HG03575 (cell line): ENCODE measurements around the gene CHI3L1.

Source experiments
- ATAC-seq: cut with Tn5 transposase; IDR thresholded peaks from one replicate; pipeline ENCODE4 v1.9.1; 2021; ENCODE audit not compliant: unreplicated experiment, insufficient number of reproducible peaks, low FRiP score; ENCODE audit errors: extremely low read depth

CHI3L1 gene

GRCh38 chr1:203208181-203208580, 21.7 kb upstream of the CHI3L1 start:
- no peak for ATAC-seq

- no peak for ATAC-seq
Observed at GRCh38 chr1:203207751-203208150, 21.2 kb upstream of the CHI3L1 start.

GRCh38 chr1:203206129-203206687, 19.7 kb upstream of the CHI3L1 start:
- no peak for ATAC-seq

GRCh38 chr1:203204756-203205155, 18.3 kb upstream of the CHI3L1 start:
- ATAC-seq = no peak

- ATAC-seq = no peak
Observed at GRCh38 chr1:203202431-203203245, 16.1 kb upstream of the CHI3L1 start.

GRCh38 chr1:203201516-203202205, 15.2 kb upstream of the CHI3L1 start:
- no peak for ATAC-seq

- no peak for ATAC-seq
Observed at GRCh38 chr1:203200916-203201315, 14.4 kb upstream of the CHI3L1 start.

- no peak for ATAC-seq
Observed at GRCh38 chr1:203199816-203200571, 13.5 kb upstream of the CHI3L1 start.

- ATAC-seq = no peak
Observed at GRCh38 chr1:203199481-203199815, 12.9 kb upstream of the CHI3L1 start.

- no peak for ATAC-seq
Observed at GRCh38 chr1:203199002-203199401, 12.5 kb upstream of the CHI3L1 start.

GRCh38 chr1:203197625-203198024, 11.1 kb upstream of the CHI3L1 start:
- ATAC-seq = no peak

GRCh38 chr1:203196371-203196770, 9.9 kb upstream of the CHI3L1 start:
- no peak for ATAC-seq

- no peak for ATAC-seq
Observed at GRCh38 chr1:203190949-203191348, 4.4 kb upstream of the CHI3L1 start.

GRCh38 chr1:203189951-203190352, 3.4 kb upstream of the CHI3L1 start:
- ATAC-seq = no peak

- no peak for ATAC-seq
Observed at GRCh38 chr1:203188686-203189232, 2.3 kb upstream of the CHI3L1 start.

- ATAC-seq = no peak
Observed at GRCh38 chr1:203187689-203188264, 1.3 kb upstream of the CHI3L1 start.

- no peak for ATAC-seq
Observed at GRCh38 chr1:203187304-203187685, 791 bp upstream of the CHI3L1 start.

- ATAC-seq = no peak
Observed at GRCh38 chr1:203186091-203186445, 436 bp downstream of the CHI3L1 start.

GRCh38 chr1:203185585-203185984, 919 bp downstream of the CHI3L1 start:
- ATAC-seq = no peak
